GM21717 (cell line): ENCODE data around the gene OXSM.

Source experiments
- ATAC-seq: cut with Tn5 transposase; IDR thresholded peaks from one replicate; pipeline ENCODE4 v1.9.1; 2021; ENCODE audit warnings: mild to moderate bottlenecking, moderate library complexity; ENCODE audit not compliant: unreplicated experiment

Gene OXSM

DNA sequence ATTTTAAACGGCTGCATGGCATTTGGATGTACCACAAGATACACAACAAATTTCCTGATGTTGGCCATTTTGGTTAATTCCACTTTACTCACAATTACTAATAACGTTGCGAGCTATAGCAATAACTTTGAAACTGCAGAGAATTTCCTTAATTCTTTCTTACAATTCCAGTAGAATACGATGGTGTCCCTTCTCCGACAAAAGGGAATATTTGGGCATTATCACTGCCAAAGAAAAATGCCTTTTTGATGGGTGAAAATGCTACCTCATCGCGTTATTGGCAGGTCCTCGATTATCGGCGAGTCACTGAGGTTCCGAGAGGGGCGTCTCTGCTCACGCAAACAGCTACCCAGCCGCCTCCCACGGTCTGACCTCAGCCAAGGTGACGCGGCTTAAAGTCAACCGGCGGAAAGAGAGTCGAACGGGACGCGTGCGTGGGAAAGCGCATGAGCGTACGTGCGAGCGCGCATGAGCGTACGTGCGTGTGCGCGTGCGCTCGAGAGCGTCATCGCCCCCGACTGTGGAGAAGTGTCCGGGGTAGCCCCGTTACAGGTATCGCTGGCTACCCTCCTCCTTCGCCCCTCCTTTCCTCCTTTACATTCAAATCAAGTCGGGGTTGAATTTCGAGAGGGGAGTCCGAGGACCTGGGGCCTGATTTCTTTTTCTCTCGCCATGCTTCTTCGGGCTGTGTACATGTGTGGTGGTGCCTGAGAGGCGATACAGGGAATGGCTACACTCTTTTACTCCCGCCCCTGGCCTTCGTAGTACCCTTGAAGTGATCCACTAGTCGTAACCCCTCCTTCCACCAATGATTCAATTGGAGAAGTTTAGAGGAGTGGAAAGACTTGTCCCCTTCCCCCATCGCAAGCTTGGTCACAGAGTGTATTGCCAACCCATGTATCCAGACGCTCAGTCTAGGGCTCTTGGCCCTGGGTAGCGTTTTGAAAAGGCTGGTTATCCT, at the start of gene OXSM:
Gene OXSM (plus strand): TSS at position 495 of the 961 bp plus-strand sequence. CDS start 931 bp downstream, outside the sequence.
- ATAC-seq: peak; percentile 93

GRCh38 chr3:25744470-25744869, 45.4 kb upstream of the OXSM start:
- ATAC-seq: no peak

DNA sequence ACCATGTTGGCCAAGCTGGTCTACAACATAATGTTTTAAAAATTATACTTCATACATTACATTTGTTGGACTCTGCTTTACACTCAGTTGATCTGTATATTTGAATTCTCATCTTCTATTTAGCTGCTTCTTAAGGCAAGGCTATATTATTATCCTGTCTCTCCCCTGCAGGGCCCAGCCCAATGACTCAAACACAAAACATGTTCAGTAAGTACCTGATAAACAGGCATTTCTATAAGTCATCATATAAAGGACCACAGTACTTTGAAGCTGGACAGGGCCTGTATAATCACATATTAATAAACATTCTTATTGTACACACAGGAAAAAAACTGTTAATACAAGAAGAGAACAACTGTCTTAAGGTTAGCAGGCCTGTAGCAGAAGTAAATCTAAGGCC, 42.9 kb upstream of the OXSM start:
- no peak for ATAC-seq

GRCh38 chr3:25748189-25748588, 41.7 kb upstream of the OXSM start:
- ATAC-seq: no peak

- no peak for ATAC-seq
These were observed 40.8 kb upstream of the OXSM start for GRCh38 chr3:25749031-25749581.

DNA sequence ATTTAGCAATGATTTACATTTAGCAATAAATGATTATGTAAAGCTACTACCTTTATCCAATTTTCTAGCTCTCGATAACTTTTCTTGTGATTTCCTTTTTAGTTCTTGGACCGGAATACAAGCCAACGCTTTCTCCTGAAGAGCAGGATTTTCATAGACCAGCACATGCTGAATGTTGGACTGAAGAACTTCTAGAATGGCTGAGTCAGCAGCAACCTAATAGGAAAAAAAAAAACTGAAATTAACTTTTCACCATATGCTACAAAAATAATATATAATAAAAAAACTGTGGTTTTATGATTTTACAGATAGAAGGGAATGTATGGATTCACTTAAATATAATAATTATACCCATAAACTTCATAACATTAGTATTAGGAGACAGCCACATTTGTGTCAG, 38.8 kb upstream of the OXSM start:
- ATAC-seq: no peak

GRCh38 chr3:25751725-25752124, 38.2 kb upstream of the OXSM start:
- no peak for ATAC-seq

DNA sequence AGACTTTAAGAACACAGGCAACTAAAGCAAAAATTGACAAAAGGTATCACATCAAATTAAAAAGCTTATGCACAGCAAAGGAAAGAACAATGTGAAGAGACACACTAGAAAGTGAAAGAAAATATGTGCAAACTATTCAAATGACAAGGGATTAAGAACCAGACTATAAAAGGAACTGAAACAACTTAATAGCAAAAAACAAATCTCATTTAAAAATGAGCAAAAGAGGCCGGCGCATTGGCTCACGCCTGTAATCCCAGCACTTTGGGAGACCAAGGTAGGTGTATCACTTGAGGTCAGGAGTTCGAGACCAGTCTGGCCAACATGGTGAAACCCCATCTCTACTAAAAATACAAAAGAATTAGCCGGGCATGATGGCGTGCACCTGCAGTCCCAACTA, 21.0 kb upstream of the OXSM start:
- peak; percentile 99 for ATAC-seq

- ATAC-seq: peak; percentile 58
These were observed 14.0 kb upstream of the OXSM start for GRCh38 chr3:25775936-25776335.

DNA sequence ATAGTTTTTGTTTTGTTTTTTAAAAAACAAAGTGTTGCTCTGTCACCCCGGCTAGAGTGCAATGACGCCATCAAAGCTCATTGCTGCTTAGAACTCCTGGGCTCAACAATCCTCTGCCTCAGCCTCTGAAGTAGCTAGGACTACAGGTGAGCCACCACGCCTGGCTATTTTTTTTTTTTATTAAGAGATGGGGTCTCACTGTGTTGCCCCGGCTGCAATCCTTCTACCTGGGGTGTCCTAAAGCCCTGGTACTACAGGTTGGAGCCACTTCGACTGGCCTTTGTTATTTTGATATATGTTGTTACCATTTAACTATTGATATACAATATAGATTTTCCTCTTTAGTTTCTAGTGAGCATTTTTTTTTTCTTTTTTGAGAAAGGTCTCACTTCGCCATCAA, 9.3 kb upstream of the OXSM start:
- no peak for ATAC-seq

DNA sequence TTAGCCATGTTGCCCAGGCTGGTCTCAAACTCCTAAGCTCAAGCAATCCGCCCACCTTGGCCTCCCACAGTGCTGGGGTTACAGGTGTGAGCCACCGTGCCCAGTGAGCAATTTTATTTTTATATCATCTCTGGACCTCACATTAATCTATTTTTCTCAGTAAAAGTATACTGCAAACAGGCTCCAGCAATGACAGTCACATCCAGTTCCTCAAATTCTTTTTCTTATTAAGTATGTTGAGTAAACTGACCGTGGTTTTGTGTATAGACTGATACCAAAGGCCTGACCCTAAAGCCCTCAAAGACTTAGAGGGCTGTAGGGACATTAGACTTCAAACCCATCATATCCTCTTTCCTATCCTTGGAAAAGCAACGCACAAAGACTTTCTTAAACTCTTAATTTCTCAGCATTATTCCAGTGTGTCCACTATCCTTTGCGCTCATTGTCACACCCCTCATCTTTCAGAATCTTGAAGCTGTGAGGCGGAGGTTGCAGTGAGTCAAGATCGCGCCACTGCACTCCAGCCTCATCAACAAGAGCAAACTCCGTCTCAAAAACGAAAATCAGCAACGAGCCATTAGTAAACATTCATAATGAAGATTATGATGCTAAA, 8.6 kb upstream of the OXSM start:
- no peak for ATAC-seq

DNA sequence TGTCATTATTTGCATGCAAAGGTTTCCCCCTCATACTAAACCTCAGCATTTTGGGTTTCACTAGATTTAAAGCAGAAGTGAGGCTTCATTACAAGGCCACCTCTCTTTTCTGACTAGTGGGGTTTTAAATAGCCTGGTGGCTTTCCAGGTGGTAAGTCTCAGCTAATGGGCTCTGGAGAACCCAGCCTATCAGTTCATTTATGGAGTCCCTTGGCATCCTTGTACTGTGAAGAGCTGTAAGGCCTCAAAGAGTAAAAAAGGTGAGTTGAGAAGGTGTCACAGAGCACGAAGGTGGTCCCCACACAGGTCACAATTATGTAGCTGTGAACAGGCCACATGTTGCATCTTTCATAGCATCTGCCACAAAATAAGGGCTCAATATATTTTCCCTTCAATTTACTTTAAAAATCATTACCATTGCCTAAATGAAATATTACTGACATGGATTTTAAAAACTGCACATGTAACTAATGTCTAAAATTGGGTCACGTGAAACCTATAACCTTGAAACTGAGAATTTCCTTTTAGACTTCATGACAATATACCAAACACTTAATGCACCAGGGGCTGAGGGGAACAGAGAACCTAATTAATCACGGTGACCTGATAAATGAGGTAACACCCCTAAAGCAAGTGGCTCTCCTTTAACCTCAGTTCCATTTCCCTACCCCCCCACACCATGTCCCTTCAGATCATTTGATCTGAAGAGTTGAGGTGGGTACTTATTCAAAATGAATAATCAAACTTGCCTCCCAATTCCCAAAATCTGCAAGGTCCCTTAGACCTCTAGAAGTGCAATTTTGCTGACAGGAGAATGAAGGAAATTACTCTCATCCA, 7.9 kb upstream of the OXSM start:
- peak; percentile 68 for ATAC-seq

DNA sequence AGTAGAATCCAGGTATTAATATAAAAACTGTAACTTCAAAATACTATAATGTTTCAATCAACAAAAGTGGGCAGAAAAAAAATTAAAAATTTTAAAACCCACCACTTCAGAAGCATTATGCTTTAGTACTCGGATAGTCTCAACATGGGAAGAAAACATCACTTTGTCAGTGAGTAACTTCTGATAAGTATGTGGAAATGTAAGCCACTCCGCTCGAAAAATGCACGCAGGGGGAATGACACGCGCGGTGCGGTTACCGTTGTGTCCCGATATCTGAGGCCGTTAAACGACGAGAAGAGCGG, 7.3 kb upstream of the OXSM start:
- no peak for ATAC-seq

- ATAC-seq: peak; percentile 72
These were observed 6.8 kb upstream of the OXSM start, which contains the start of gene NGLY1 for GRCh38 chr3:25782938-25783660. Gene NGLY1 (minus strand): TSS chr3:25783443. CDS start chr3:25783390, 53 bp downstream.

DNA sequence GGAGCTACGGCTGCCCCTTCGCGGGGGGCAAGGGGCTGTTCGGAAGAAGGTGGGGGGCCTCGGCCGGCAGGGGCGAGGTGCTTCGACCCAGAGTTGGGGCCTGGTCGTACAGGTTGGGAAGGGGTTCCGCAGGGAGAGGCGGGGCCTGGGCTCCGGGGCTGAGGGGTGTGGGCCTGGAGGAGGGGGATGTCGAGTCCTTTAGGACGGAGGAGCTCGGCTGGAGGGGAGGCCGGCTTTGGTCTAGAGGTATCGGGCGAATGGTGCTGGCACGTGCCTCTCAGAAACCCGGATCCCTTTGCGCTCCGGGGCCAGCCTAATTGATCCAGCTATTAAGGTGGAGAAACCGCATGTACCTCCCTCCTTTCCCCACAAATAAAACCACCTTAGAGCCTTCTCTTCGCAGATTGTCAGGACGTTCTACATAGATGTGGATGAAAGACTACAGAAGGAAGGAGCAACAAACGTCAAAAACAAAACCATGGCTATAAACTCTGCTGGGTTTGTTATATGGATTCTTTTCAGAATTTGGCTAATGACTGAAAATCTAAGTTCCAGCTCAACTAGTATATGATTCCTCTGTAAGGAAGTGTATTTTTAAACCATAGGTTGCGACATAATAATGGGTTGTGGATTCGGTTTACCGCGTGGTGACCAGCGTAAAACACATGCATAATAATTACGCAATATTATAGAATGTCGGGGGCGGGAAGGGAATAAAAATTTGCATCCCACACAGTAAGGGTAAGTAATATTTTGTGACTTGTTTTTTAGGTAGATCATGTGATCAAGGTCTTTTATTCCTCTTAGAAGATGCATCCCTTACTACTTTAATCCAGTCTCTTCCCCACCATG, 6.0 kb upstream of the OXSM start:
- peak; percentile 27 for ATAC-seq

DNA sequence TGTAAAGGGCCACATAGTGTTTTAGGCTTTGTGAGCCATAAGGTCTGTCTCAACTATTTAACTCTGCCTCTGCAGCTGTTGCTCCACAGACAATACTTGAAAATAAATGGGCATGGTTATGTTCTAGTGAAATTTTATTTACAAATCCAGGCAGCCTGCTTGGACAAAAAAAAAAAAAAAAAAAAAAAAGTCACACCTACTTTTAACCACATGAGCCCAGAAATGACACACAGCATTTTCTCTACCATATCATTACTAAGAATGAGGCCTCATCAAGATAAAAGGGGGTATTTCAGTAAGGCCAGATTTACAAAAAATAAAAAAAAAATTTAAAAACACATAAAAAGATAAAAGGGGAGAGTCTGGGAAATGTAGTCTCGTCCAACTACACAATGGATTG, 4.9 kb upstream of the OXSM start:
- ATAC-seq: no peak

DNA sequence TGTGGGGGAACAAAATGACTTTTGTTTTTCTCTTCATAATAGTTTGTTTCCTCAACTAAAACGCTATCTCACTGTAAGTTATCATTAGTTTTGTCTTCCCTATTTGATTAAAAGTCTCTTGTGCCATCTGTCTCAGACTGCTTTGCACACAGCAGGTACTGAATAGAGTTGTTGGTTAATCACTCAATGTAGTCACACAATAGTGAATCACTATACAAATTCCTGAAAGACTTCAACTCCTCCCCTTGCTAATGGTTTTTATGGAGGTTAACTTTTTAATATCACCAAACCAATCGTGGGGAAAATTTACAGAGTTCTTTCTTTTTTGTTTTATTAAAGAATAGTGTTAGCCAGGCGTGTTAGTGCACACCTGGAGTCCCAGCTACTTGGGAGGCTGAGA, 4.1 kb upstream of the OXSM start:
- no peak for ATAC-seq

GRCh38 chr3:25787689-25788088, 2.2 kb upstream of the OXSM start:
- ATAC-seq: no peak

GRCh38 chr3:25789209-25789595, 688 bp upstream of the OXSM start:
- ATAC-seq: no peak

- no peak for ATAC-seq
These were observed 11.9 kb downstream of the OXSM start for GRCh38 chr3:25801786-25802185.
